GM21619 (cell line): ENCODE data around the gene TULP4.
"Not testable (repeated sequence)": the region's sequence is repeated elsewhere in the genome, so short reads cannot be mapped to it uniquely, and the experiment has no call there.

ENCODE experiments used
- ATAC-seq: cut with Tn5 transposase; IDR thresholded peaks from one replicate; pipeline ENCODE4 v1.9.1; 2021; ENCODE audit not compliant: unreplicated experiment

Gene TULP4

DNA sequence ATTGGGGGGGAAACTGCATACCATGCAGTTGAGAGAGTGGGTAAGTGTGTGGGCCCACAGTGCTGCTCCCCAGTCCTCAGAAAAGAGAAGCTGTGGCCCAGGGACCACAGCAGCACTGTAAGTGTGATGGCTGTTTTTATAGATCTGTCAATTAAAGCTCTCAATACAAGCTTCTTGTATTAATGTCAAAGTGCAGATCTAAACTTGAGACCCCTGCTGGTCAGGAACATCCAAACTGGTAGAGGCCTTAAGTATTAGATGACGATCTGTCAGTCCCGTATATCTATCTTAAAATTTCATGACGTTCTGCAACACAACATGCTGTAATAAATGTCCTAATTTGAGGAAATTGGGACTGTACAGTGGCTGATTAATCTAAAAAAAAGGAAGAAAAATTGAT is 74.8 kb downstream of the TULP4 start:
- no peak for ATAC-seq

GRCh38 chr6:158387578-158387977 is 75.3 kb downstream of the TULP4 start:
- ATAC-seq: no peak

DNA sequence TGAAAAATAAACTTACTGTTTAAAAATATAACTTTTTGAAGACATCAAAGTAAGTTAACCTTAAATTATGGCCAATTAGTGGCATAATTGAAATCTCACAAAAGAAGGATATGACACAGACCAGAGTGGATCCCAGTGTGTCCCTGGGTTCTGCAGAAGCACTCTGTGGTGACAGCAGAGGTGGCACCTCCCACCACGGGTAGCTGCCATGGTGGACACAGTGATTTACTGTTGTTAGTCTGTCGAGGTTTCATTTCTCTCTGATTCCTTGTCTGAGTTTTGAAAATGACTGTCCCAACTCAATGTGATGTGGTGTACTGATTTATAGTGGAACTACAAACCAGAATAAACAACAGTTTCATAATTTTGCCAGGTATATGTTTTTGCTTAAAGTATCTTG is 76.5 kb downstream of the TULP4 start:
- ATAC-seq: no peak

GRCh38 chr6:158389193-158389919 is 77.1 kb downstream of the TULP4 start:
- no peak for ATAC-seq

GRCh38 chr6:158391276-158391675 is 79.0 kb downstream of the TULP4 start:
- no peak for ATAC-seq

DNA sequence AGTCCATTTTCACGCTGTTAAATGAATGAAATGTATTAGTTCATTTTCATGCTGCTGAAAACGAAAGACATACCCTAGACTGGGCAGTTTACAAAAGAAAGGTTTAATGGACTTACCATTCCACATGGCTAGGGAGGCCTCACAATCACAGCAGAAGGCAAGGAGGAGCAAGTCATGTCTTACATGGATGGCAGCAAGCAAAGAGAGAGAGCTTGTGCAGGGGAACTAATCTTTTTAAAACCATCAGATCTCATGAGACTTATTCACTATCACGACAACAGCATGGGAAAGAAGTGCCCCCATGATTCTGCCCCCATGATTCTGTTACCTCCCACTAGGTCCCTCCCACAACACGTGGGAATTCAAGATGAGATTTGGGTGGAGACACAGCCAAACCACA is 79.7 kb downstream of the TULP4 start:
- ATAC-seq: not testable (repeated sequence)

GRCh38 chr6:158396136-158396535 is 83.9 kb downstream of the TULP4 start:
- no peak for ATAC-seq

- no peak for ATAC-seq
These were observed 85.3 kb downstream of the TULP4 start for GRCh38 chr6:158397578-158397977.

- no peak for ATAC-seq
These were observed 86.2 kb downstream of the TULP4 start for GRCh38 chr6:158398252-158399024.

DNA sequence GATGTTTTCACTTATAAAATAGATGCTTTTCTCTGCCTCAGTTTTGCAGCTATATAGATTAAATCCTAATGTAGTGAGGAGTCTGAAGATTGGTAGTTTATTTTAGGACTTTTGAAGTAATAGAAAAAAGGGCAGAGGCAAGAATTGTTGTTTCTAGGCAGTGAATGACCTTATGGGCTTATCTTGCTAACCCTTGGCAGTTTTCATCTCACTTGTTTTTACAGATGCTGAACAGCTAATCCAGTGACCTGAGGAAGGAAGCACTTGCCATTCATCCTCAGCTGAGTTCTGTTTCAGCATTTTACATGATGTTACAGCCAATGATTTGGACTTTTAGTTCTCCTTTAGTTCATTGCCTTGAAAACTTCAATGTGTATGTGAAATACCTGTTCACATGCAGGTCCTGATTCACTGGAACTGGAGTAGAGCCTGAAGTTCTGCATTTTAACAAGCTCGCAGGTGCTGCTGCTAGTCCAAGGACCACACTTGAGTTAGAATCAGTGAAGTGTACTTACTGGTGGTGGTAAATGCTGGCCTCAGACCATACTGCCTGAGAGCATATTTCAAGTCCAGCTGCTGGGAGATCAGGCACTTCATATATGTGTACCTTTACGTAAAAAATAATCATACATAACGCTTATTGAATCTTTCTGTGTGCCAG is 86.9 kb downstream of the TULP4 start:
- no peak for ATAC-seq

DNA sequence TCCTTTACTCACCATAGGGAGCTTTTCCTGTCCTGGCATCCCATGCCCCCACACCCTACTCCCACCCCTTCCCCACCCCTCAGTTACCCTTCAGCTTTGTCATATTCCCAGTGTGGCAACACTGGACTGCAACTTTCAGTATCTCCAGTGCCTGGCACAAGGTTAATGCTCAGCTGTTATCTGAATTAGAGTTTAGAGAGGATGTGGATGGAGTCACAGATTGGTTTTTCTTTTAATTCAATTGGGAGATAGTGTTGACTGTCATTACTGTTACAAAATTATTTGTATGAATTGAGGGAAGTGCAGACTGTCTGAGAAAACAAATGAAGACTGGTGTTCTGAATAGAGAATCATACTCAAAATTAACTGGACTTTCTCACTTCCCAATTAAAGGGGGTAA is 89.9 kb downstream of the TULP4 start:
- no peak for ATAC-seq

GRCh38 chr6:158405321-158405831 is 93.1 kb downstream of the TULP4 start:
- ATAC-seq: not testable (repeated sequence)

GRCh38 chr6:158405933-158406332 is 93.7 kb downstream of the TULP4 start:
- ATAC-seq: no peak

- ATAC-seq: no peak
These were observed 94.5 kb downstream of the TULP4 start for GRCh38 chr6:158406736-158407135.

DNA sequence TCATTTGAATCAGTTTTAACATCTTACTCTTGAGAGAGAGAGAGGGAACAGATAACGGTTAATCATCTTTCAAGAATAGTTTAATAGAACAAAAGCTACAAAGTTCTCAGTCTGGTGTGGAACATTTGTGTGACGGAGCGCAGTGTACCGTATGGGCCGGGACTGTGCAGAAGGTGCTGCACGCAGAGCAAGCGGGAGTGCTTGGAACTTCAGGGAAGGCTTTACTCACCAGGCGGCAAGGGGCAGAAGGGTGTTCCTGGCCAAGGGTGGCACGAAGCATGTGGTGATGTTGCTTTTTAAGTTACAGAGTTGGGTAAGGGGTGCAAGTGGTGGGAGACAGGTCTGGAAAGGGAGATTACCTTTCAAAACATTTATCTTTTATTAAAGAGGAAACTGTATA is 95.7 kb downstream of the TULP4 start:
- no peak for ATAC-seq

DNA sequence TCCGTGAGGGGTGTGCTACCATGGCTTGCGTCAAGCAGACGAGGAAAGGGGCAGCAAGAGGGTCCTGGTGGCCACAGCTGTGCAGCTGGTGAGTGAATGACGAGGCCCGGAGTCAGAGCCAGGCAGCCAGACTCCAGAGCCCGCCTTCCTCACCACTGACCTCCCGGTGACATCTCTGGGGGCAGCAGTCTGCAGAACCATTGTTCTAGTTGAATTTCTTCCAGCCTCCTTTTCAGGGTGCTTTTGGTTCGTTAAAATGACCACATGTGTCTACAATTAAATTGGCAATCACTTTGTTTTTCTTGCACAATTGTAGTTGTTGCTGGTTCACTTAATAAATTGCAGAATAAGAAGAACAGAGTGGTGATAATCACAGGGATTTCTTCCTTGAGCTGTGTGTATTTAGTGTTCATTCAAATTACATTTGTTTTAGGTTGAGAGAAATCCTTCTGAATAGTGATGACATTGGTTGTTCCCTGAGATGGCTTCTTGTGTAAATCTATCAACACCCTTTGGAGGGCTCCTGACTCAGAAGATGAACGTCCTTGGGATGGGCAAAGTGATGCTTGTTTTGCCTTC is 96.4 kb downstream of the TULP4 start:
- no peak for ATAC-seq

DNA sequence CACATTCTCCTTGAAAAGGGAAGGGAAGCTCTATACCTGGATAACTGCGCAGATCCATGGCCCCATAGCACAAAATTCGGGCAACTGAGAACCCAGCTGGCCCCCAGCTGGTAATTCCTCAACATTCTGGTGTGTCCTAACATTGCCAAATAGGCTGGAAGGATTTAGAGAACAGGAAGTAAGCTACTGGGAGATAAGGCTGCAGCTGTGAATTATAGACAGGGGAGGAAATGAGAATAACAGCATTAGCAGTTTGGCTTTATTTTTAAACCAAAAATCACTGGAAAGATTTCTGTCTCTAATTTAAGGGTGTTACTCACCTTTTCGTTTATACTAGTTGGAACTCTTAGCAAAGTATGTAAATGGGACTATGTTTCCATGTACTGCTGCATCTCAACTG is 97.2 kb downstream of the TULP4 start:
- ATAC-seq: no peak

- no peak for ATAC-seq
These were observed 98.5 kb downstream of the TULP4 start for GRCh38 chr6:158410784-158411183.

DNA sequence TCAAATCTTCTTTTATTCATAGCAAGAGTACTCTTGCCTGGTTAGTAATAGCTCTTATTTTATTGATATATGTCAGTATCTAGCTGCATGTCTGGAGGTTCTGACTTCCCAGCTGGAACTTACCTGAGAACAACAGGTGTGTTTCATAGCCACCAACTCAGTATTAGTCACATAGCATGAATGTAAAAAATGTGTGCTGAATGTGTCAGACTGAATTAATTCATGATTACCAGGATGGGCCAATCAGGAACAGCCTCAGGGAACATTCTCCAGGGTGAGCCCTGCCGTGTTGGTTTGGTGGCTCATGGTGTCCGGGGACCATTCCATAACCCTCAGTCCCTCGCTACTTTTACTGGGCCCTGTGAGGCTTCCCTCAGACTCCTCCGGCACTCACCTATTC is 99.7 kb downstream of the TULP4 start:
- no peak for ATAC-seq

DNA sequence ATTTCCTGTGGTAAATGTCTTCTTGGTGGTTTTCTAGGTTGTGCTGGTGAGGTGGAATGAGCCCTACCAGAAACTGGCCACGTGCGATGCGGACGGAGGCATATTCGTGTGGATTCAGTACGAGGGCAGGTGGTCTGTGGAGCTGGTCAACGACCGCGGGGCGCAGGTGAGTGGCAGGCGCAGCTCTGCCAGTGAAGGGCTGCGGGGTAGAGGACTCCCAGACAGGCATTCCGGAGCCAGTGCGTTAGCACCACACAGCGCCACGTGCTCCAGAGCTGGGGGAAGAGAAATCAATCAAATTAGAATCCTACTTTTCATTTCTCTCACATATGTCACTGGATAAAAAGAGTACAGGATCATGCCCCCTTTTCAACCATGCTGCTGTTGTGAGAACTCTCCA is 100.8 kb downstream of the TULP4 start:
- ATAC-seq: no peak

DNA sequence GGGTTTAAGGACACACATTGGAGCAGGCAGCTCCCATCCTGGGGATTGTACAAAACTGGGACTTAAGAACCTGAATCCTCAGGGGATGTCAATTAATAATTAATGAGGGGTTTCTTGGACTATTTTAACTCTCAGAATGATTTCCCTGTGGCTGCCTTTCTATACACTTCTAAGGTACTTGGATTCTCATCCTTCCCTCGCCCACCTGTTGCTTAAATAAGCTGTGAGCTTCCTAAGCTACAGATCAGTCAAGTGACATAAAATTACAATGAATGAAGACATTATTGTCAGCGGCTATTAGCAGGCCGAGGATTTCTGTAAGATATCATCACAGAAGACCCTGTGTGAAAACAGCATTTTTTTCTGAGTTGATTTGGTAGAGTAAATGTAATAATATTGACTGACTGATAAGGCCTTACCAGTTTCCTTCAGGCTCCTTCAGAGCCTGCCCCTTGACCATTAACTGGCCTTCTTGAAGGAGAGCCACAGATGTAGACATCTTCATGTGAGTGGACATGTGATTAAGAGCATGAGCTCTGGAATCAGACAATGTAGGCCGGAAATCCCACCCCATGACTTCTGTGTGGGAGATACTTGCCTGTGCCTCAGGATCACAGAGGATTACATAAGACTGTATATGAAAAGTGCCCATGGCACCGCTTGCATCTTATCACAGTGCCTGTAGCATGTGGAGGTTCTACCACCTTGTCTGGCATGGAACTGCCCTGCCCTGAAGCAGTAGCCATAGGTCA is 101.7 kb downstream of the TULP4 start:
- ATAC-seq: no peak
